ENCODE data around the gene ANAPC7.
"Not testable (repeated sequence)": the region's sequence is repeated elsewhere in the genome, so short reads cannot be mapped to it uniquely, and the experiment has no call there.

Gene ANAPC7

DNA sequence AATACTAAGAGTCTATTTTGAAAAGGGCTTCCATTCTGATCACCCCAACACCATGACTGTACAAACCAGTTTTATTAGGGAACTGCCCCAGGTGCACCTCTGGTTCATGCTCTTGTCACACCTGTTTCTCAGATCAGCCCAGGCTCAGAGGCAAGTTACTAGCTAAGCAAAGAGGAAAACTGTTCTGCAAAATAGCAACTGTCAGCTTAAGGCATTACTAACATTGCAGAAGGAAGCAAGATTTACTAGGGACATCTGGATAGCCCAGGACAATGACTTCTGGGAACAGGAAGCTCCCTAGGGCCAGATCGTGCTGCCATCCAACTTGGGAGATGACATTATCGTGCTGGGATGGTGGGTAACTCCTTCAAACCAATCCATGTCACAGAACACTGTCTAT is 30.1 kb downstream of the ANAPC7 start:
- no peak for DNase-seq

- DNase-seq: no peak
These were observed 30.5 kb downstream of the ANAPC7 start for GRCh38 chr12:110373025-110373424.

DNA sequence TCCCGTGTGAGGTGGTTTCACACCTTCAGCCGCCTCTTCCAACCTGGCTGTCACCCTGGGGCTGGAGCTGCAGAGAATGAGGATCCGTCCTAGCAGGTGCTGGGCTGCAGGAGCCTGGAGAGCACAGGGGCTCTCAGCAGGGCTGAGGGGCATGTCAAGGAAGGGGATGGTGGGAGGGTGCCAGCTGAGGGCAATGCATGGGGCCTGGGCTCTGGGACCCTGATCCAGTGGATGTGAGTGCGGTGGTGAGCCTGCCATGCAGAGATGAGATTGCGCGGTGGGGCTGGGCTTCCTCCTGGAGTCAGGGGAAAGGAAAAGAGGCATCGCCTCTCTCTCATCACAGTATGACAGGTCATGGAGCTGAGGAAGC is 31.5 kb downstream of the ANAPC7 start:
- no peak for DNase-seq

GRCh38 chr12:110371408-110372055 is 32.0 kb downstream of the ANAPC7 start:
- peak; percentile 35 for DNase-seq

DNA sequence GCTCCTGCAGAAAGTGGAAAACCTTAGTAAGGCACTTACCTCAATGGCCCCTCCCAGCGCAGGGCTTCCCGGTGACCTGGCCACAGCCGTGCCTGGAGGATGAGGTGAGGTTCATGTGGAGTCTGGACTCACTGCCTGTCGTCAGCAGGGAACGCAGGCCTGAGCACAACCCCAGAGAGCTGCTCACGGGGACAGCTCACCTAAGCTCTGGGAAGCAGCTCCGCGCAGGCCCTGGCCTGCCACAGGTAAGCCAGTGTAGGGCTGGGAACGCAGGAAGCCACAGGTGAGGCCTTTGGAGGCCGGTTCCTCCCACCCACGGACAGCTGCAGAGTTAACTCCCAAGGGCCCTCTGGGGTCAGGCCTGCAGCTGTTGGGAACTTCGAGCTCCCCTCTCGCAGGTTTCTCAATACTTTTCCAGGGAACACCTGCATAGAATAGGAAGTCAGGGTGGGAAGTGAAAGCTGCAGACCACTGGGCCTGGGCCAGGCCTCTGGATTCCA is 32.7 kb downstream of the ANAPC7 start:
- no peak for DNase-seq

- DNase-seq: no peak
These were observed 33.5 kb downstream of the ANAPC7 start for GRCh38 chr12:110369992-110370391.

GRCh38 chr12:110367181-110367864 is 36.2 kb downstream of the ANAPC7 start:
- no peak for DNase-seq

GRCh38 chr12:110366321-110367142 is 37.0 kb downstream of the ANAPC7 start:
- DNase-seq: no peak

GRCh38 chr12:110365489-110366320 is 37.8 kb downstream of the ANAPC7 start:
- DNase-seq: no peak

GRCh38 chr12:110361216-110361615 is 42.3 kb downstream of the ANAPC7 start:
- no peak for DNase-seq

GRCh38 chr12:110358384-110359097 is 45.0 kb downstream of the ANAPC7 start:
- not testable (repeated sequence) for DNase-seq

GRCh38 chr12:110355073-110355472 is 48.4 kb downstream of the ANAPC7 start:
- peak; percentile 5 for DNase-seq

- no peak for DNase-seq
These were observed 49.2 kb downstream of the ANAPC7 start for GRCh38 chr12:110354172-110354780.

GRCh38 chr12:110353211-110353965 is 50.1 kb downstream of the ANAPC7 start:
- DNase-seq: no peak

- no peak for DNase-seq
These were observed 51.1 kb downstream of the ANAPC7 start for GRCh38 chr12:110352401-110352800.

- no peak for DNase-seq
These were observed 52.4 kb downstream of the ANAPC7 start for GRCh38 chr12:110351119-110351518.

DNA sequence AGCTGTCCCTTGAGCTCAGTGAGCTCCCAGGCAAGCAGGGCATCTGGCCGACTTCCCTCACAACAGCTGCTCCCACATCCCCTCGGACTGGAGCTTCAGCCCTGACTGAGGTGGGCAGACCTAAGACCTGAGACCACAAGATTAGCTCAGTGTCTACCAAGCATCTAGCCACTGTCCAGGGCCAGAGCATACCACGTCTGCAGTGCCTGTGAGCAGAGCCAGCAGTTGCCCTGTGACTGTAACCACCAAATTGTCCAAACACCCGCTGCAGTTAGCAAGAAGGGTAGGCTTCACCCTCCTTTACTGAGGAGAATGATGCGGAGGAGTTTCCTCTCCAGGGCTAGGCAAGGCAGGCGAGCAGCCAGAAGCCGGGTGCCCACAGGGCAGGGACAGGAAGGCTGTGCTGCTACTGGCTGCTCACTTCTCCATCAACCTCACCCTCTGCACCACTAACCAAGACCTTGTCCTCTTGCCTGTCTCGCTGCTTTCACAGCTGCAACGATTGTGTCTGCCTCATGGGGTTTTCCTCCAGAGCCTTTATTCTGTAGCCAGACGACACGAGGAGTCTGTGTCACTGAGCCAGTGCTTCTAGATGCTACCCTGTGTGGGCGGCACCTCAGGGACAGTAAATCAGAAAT is 53.9 kb downstream of the ANAPC7 start:
- no peak for DNase-seq

- DNase-seq: no peak
These were observed 54.4 kb downstream of the ANAPC7 start for GRCh38 chr12:110349096-110349495.

GRCh38 chr12:110348431-110349059 is 55.0 kb downstream of the ANAPC7 start:
- DNase-seq: no peak

DNA sequence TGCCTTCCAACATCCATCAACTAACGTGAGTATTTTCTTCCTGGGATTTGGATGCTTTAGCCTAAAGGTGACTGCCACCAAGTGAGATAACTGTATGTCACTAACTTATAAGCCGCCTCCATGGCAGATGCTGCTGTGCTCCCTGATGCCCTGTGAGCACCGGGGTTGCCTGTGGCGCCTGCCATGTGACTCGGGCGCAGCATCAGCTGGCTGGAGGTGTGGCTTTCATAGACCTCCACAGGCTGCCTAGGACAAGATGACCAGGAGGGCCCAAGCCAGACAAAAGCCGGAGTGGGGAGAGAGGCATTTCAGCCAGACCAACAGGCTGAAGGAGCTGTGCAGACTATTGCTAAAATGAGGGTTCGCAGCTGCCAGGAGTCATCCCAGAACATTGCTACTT is 55.7 kb downstream of the ANAPC7 start:
- DNase-seq: no peak

All from NCI-H1105 treated with DMSO at 0.1 percent for 48 hours (cell line).